ENCODE results near the gene AFF3.
A peak's percentile ranks its signal among the peaks of the same experiment; 100 is the strongest.
"Not testable (repeated sequence)": the region's sequence is repeated elsewhere in the genome, so short reads cannot be mapped to it uniquely, and the experiment has no call there.

Gene AFF3

DNA sequence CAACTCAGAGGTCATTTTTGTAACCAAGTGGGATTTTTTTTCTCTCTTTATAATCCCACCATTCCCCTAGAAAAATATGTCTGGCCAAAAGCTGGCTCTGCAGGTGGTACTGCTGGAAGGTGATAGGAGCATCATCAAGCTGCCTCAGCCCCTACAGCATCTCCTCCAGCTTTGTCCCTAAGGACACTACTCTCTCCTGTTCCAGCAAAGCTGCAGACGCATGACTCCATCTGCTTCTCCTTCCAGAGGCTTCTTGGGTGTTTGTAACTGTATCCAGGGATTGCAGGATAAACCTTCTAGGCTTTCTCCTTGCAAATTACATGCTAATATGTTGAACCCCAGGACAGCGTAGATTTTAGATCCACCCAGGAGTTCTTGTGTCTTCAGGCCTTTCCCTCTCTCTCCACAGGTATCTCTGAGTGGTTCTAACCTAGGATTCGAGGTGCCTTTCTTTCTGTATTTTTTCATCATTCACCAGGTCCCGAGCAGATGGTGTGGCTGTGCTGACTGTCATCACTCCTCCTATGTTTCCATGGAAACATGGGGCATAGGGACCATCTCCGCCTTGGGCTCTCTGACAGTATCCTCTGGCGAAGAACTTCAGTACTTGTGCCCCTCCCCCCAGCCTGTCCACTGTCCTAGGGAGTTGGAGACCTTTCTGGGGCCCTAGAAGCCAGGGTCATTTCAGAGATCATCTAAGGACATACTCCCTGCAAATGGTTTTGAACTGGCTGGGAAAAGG is 34.3 kb downstream of the AFF3 start:
- no peak for TF ChIP-seq POLR2A (IDR thresholded peaks at IDR 0.05; ENCODE audit: low read depth, low read length)
- no peak for DNase-seq (ENCODE audit: insufficient read length, low spot score)
- FAIRE-seq = no peak

DNA sequence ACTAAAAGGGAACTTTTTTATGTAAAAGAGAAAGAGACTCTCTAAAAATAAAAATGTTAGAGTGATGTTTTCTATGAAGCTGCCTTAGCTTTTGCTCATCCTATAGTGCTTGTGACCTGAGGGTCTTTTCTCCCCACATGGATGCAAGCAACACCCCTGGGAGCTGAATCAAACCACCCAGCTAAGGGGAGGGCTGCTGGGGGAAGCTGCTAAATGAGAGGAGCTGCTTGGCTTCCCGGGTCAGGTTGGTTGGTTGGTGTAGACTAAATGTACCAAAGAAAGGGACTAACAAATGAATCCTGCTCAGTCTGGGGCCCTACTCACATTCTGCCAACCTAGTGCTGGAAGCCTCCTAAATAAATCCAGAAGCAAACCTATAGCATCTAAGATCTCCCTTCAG is 35.0 kb downstream of the AFF3 start:
- FAIRE-seq = no peak
- DNase-seq (ENCODE audit: insufficient read length, low spot score) = no peak
- TF ChIP-seq POLR2A (IDR thresholded peaks at IDR 0.05; ENCODE audit: low read depth, low read length) = no peak

DNA sequence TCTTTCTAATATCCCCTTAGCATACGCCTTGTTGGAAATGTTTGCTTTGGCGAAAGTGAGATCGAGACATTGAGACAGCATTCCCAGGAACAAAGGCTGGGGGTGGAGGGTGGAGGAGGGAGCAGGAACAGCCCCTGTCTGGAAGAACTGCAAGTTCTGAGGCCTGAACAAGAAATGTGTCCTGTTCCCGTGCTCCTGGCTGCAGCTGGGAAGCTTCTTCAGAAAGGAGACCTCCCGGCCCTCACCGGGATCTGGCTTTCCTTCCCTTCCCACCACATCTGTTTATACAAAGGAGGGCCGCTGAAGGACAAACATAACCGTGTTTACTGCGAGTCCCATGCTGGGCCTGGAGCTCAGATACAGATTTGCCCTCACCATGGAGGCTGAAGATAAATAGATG is 35.9 kb downstream of the AFF3 start:
- no peak for TF ChIP-seq POLR2A (IDR thresholded peaks at IDR 0.05; ENCODE audit: low read depth, low read length)
- no peak for FAIRE-seq
- DNase-seq (ENCODE audit: insufficient read length, low spot score) = no peak

DNA sequence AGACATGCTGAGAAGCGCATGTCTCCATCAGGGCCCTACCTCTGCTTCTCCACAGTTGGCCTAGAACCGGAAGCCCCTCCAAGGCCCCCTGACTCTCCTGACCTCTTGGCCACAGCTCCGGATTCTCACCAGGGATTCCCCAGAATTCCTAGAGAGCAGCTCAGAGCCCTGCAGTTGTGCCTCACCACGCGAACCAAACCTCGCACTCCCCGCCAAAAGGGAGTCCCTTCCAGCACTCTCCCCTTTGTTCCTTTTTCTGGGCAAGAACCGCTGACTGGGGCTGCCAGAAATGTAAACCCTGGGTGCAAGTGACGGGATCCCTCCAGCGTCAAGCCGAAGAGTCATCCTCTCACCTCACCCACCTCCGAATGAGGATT is 36.7 kb downstream of the AFF3 start:
- DNase-seq (ENCODE audit: insufficient read length, low spot score) (no peak), FAIRE-seq (peak; percentile 27)
- TF ChIP-seq POLR2A (IDR thresholded peaks at IDR 0.05; ENCODE audit: low read depth, low read length) = no peak

GRCh38 chr2:100104718-100105677 is 37.4 kb downstream of the AFF3 start:
- DNase-seq (ENCODE audit: insufficient read length, low spot score) (peak; percentile 56), FAIRE-seq (no peak)
- no peak for TF ChIP-seq POLR2A (IDR thresholded peaks at IDR 0.05; ENCODE audit: low read depth, low read length)

- not testable (repeated sequence) for DNase-seq (ENCODE audit: insufficient read length, low spot score); FAIRE-seq
These were observed 38.1 kb downstream of the AFF3 start for GRCh38 chr2:100104265-100104664.

- DNase-seq (ENCODE audit: insufficient read length, low spot score); FAIRE-seq: not testable (repeated sequence)
These were observed 38.7 kb downstream of the AFF3 start for GRCh38 chr2:100103527-100104252.

DNA sequence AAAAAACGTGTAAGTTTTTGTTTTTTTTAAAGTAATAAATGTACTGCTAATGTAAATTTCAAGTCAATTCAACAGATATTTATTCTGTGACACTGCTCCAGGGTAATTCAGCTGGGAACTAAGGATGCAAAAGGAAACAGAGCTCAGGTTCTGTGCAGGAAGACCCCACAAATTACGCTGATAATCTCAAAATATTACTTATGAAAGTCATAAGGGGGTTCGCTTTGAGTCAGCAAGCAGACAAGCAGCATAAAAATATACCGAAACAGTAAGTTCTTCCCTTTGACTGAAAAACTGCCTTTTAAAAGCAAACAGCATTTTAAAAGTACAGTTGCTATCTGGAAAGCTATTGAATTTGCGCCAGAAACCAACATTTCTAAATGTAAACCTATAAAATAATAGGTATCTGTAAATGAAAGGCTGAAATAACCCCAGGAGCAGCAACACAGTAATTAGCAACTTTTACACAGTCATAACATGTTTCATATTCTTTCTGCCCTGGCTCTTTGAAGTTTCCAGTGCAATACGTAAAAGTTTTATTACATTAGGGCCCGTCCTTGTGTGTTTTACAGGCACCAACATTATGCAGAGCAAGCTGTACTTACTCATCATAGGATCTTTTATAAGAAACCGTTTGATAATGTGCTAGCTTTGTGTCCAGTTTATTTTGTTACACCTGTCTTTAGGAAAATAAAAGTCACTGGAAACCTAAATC is 39.8 kb downstream of the AFF3 start:
- DNase-seq (ENCODE audit: insufficient read length, low spot score); FAIRE-seq: not testable (repeated sequence)

DNA sequence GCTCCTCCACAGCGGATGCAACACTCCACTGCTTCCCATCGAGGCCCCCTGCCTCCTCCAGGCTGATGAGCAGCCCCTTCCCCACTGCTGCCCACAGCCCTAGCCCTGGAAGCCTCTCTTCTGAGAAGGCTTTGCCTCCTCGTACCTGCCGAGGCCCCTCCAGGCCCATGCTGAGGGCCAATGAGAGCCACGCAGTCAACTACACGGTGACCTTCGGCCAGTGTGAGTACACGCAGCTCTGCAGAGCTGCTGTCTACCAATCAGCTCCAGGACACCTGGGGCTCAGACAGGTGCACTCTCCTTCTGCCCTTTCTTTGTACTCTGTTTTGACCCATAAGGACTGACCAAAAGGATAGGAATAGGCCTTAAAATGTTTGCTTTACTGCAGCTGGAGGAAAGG is 43.5 kb downstream of the AFF3 start:
- FAIRE-seq; DNase-seq (ENCODE audit: insufficient read length, low spot score): not testable (repeated sequence)

- FAIRE-seq; DNase-seq (ENCODE audit: insufficient read length, low spot score): not testable (repeated sequence)
These were observed 44.6 kb downstream of the AFF3 start for GRCh38 chr2:100097611-100098294.

DNA sequence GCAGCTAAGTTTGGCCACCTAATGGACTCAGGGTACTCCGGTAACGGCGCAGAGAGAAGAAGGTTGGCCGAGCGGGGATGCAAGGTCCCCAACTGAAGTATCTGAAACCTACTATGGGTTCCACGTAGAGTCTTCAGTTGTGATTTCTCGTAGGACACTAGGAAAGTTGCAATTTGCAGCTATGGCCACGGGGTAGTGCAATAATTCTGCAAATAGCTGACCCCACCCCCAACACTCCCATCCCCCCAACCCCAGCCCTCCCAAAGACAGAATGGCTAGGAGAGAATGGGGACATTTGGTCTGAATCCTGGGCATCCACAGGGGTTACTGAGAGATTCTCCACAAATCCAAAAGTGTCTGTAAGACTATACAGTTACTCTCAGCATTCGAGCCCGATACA is 46.5 kb downstream of the AFF3 start:
- DNase-seq (ENCODE audit: insufficient read length, low spot score); FAIRE-seq: not testable (repeated sequence)

DNA sequence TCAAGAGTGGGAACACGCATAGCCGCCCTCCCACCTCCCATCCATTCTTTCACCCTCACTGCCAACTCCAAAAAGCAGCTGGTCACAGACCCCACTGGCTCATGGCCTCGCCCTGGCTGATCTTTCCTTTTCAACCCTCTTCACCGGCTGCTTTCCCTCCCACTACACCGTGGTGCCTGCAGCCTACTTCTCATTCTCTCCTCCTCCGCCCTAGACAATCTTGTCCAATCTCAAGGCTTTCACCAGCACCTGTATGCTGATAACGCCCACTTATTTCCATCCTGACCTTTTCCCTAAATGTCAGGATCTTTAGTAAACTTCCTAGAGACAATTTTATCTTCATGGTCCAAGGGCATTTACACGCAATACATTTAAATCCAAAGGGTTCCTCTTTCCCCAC is 50.6 kb downstream of the AFF3 start:
- DNase-seq (ENCODE audit: insufficient read length, low spot score); FAIRE-seq: not testable (repeated sequence)

DNA sequence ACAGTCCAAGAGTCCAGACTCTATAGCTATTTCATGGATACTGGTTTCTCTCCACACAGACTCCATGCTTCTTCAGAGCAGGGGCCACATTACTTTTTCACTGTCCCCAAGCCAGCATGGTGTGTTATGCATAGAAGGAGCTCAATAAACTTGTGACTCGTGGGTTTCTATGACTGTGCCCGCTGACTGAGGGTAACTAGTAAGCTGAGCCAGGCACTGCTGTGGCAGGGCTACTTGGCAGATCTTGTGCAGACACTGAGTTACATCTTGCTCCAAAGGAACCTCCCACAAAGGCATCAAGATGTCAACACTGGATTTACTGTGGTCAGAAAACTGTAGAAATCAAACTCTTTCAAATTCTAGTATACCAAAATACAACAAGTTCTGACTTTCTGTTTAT is 56.6 kb downstream of the AFF3 start:
- not testable (repeated sequence) for DNase-seq (ENCODE audit: insufficient read length, low spot score); FAIRE-seq

DNA sequence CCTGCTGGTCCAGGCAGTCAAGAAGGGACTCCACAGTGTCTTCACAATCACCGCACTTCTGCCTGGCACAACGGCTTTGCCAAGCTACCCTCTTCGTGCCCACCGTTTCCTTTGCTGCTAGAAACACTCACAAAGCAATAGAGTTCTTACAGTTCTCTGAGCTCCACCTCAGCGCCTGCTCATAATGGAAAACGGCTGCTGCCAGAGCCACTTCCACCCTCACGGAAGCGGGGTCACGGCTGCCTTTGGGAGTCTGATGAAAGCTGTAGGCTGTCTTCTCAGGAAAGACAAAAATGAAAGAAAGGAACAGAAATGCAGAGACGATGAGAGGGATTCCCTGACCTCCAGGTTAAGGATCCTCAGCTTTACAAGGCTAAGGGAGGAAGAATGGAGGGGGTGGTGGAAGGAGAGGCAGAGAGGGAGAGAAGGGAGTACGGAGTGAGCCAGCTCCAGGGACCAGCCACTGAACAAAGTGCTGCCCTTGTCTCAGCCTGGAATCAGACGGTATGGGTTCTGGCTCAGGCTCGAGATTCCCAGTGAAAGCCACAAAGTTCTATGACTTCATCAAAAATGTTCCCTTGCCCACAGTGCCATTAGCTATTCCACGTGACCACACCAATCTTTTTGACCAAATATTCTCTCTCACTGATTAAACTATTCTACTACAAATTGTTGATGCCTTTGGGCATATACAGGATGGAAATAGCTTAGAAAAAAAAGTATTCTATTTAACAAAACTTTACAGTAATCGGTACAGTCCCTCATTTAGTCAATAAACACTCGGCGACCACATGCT is 58.8 kb downstream of the AFF3 start:
- DNase-seq (ENCODE audit: insufficient read length, low spot score); FAIRE-seq: not testable (repeated sequence)

GRCh38 chr2:100082302-100082978 is 60.0 kb downstream of the AFF3 start:
- not testable (repeated sequence) for FAIRE-seq; DNase-seq (ENCODE audit: insufficient read length, low spot score)
